ENCODE data around the gene GARS1. TPM values are rescaled to one million over a fixed set of nuclear protein-coding genes. Genes with fewer than 3 reads are reported as not detected.

Gene GARS1
- polyA plus RNA-seq, 1 donor from 2014 or later: 99.1 TPM

DNA sequence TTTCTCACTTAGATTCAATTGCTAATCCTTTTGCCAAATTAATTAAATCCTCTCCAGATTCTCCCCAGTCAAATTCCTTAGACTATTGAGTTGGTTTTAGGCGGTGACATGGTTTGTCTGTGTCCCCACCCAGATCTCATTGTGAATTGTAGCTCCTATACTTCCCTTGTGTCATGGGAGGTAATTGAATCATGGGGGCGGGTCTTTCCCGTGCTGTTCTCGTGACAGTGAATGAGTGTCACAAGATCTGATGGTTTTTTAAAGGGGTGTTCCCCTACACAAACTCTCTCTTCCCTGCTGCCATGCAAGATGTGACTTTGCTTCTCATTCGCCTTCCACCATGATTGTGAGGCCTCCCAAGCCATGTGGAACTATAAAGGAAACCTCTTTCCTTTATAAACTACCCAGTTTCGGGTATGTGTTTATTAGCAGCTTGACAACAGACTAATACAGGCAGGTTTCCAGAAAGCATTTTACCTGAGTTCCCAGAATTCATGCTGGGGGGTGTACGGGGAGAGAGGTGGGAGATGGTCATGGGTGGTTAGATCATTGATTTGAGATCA is 44.7 kb upstream of the GARS1 start:
- no peak for TF ChIP-seq POLR2AphosphoS5 (IDR thresholded peaks at IDR 0.05)
- TF ChIP-seq RAD21 (conservative IDR thresholded peaks at IDR 0.05): no peak
- no peak for TF ChIP-seq SMC3 (conservative IDR thresholded peaks at IDR 0.05; ENCODE audit: poor library complexity)
- TF ChIP-seq, protein P1, sequence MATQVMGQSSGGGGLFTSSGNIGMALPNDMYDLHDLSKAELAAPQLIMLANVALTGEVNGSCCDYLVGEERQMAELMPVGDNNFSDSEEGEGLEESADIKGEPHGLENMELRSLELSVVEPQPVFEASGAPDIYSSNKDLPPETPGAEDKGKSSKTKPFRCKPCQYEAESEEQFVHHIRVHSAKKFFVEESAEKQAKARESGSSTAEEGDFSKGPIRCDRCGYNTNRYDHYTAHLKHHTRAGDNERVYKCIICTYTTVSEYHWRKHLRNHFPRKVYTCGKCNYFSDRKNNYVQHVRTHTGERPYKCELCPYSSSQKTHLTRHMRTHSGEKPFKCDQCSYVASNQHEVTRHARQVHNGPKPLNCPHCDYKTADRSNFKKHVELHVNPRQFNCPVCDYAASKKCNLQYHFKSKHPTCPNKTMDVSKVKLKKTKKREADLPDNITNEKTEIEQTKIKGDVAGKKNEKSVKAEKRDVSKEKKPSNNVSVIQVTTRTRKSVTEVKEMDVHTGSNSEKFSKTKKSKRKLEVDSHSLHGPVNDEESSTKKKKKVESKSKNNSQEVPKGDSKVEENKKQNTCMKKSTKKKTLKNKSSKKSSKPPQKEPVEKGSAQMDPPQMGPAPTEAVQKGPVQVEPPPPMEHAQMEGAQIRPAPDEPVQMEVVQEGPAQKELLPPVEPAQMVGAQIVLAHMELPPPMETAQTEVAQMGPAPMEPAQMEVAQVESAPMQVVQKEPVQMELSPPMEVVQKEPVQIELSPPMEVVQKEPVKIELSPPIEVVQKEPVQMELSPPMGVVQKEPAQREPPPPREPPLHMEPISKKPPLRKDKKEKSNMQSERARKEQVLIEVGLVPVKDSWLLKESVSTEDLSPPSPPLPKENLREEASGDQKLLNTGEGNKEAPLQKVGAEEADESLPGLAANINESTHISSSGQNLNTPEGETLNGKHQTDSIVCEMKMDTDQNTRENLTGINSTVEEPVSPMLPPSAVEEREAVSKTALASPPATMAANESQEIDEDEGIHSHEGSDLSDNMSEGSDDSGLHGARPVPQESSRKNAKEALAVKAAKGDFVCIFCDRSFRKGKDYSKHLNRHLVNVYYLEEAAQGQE (IDR thresholded peaks at IDR 0.05; ENCODE audit: borderline replicate concordance): no peak
- TF ChIP-seq EP300 (conservative IDR thresholded peaks at IDR 0.05; ENCODE audit: poor library complexity, severe bottlenecking): no peak
- TF ChIP-seq, protein P2, sequence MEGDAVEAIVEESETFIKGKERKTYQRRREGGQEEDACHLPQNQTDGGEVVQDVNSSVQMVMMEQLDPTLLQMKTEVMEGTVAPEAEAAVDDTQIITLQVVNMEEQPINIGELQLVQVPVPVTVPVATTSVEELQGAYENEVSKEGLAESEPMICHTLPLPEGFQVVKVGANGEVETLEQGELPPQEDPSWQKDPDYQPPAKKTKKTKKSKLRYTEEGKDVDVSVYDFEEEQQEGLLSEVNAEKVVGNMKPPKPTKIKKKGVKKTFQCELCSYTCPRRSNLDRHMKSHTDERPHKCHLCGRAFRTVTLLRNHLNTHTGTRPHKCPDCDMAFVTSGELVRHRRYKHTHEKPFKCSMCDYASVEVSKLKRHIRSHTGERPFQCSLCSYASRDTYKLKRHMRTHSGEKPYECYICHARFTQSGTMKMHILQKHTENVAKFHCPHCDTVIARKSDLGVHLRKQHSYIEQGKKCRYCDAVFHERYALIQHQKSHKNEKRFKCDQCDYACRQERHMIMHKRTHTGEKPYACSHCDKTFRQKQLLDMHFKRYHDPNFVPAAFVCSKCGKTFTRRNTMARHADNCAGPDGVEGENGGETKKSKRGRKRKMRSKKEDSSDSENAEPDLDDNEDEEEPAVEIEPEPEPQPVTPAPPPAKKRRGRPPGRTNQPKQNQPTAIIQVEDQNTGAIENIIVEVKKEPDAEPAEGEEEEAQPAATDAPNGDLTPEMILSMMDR (IDR thresholded peaks at IDR 0.05; ENCODE audit: poor library complexity, severe bottlenecking): no peak
- TF ChIP-seq EZH2 (IDR thresholded peaks at IDR 0.05; ENCODE audit: borderline replicate concordance, insufficient read depth, low read length, poor library complexity, severe bottlenecking): no peak
- TF ChIP-seq TAF1 (IDR thresholded peaks at IDR 0.05; ENCODE audit: low read depth): no peak
- no peak for TF ChIP-seq MXI1 (conservative IDR thresholded peaks at IDR 0.05; ENCODE audit: poor library complexity, severe bottlenecking)
- Histone ChIP-seq H3K4me2 (ENCODE audit: low read length) (no peak overlapping the region), H2AFZ (ENCODE audit: low read depth, low read length) (no peak overlapping the region), H3K9ac (ENCODE audit: low read length) (no peak overlapping the region), H3K79me2 (replicated peaks; ENCODE audit: insufficient read depth, low read length) (no peaks in the 10 kb centered on the region), H3K36me3 (ENCODE audit: insufficient read depth, low read length) (no peaks in the 10 kb centered on the region), H3K4me3 (ENCODE audit: low read length) (no peak overlapping the region), H3K27me3 (ENCODE audit: insufficient read depth, low read depth, low read length) (no peaks in the 10 kb centered on the region), H4K20me1 (ENCODE audit: insufficient read depth) (no peaks in the 10 kb centered on the region), H3K9me2 (ENCODE audit: insufficient read depth, low read length) (no peaks in the 10 kb centered on the region), H3F3A (ENCODE audit: insufficient read depth, low read length, poor library complexity, severe bottlenecking) (peaks cover 3% of the 10 kb centered on the region), H3K9me3 (ENCODE audit: low read length) (no peaks in the 10 kb centered on the region), H3K27ac (ENCODE audit: low read length) (no peak overlapping the region)

DNA sequence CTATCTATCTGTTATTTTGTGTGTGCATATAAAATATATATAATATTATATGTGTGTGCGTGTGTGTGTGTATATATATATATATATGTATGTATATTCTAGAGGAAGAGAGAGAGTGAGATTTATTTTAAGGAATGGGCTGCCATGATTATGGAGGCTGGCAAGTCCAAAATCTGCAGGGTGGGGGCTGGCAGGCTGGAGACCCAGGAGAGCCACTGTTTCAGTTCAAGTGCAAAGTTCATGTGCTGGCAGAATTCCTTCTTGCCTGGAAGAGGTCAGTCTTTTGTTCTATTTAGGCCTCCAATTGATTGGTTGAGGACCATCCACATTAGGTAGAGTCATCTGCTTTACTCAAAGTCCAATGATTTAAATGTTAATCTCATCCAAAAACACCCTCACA is 42.3 kb upstream of the GARS1 start:
- H3K9me3 ChIP-seq (ENCODE audit: low read length): no peaks in the 10 kb centered on the region
- H3F3A ChIP-seq (ENCODE audit: insufficient read depth, low read length, poor library complexity, severe bottlenecking): peaks cover 3% of the 10 kb centered on the region
- H2AFZ ChIP-seq (ENCODE audit: low read depth, low read length): no peak overlapping the region
- H3K4me2 ChIP-seq (ENCODE audit: low read length): no peak overlapping the region
- H4K20me1 ChIP-seq (ENCODE audit: insufficient read depth): no peaks in the 10 kb centered on the region
- H3K79me2 ChIP-seq (replicated peaks; ENCODE audit: insufficient read depth, low read length): no peaks in the 10 kb centered on the region
- TF ChIP-seq RAD21 (conservative IDR thresholded peaks at IDR 0.05) (no peak), SMC3 (conservative IDR thresholded peaks at IDR 0.05; ENCODE audit: poor library complexity) (no peak), TAF1 (IDR thresholded peaks at IDR 0.05; ENCODE audit: low read depth) (no peak), MXI1 (conservative IDR thresholded peaks at IDR 0.05; ENCODE audit: poor library complexity, severe bottlenecking) (no peak), EP300 (conservative IDR thresholded peaks at IDR 0.05; ENCODE audit: poor library complexity, severe bottlenecking) (no peak), EZH2 (IDR thresholded peaks at IDR 0.05; ENCODE audit: borderline replicate concordance, insufficient read depth, low read length, poor library complexity, severe bottlenecking) (no peak), POLR2AphosphoS5 (IDR thresholded peaks at IDR 0.05) (no peak)
- TF ChIP-seq, protein P1 (IDR thresholded peaks at IDR 0.05; ENCODE audit: borderline replicate concordance): no peak
- TF ChIP-seq, protein P2 (IDR thresholded peaks at IDR 0.05; ENCODE audit: poor library complexity, severe bottlenecking): no peak
- no peak overlapping the region for H3K27ac ChIP-seq (ENCODE audit: low read length)
- no peaks in the 10 kb centered on the region for H3K36me3 ChIP-seq (ENCODE audit: insufficient read depth, low read length)
- no peaks in the 10 kb centered on the region for H3K9me2 ChIP-seq (ENCODE audit: insufficient read depth, low read length)
- no peak overlapping the region for H3K9ac ChIP-seq (ENCODE audit: low read length)
- no peak overlapping the region for H3K4me3 ChIP-seq (ENCODE audit: low read length)
- no peaks in the 10 kb centered on the region for H3K27me3 ChIP-seq (ENCODE audit: insufficient read depth, low read depth, low read length)
